NCI-H2196 treated with DMSO at 0.1 percent for 48 hours (cell line): ENCODE data around the gene USP49.
A peak's percentile ranks its signal among the peaks of the same experiment; 100 is the strongest.

Experiments used
- DNase-seq: peaks from one replicate; lab custom pipeline; 2025; ENCODE audit not compliant: unreplicated experiment; lab: John Stamatoyannopoulos, UW

Gene USP49

GRCh38 chr6:41877051-41877680 is 18.0 kb downstream of the USP49 start:
- no peak for DNase-seq

- DNase-seq: no peak
Measured at GRCh38 chr6:41874741-41875140, 20.4 kb downstream of the USP49 start.

- DNase-seq: no peak
Measured at GRCh38 chr6:41872147-41872546, 23.0 kb downstream of the USP49 start.

- no peak for DNase-seq
Measured at GRCh38 chr6:41871691-41872090, 23.5 kb downstream of the USP49 start.

GRCh38 chr6:41859356-41859755 is 35.8 kb downstream of the USP49 start:
- no peak for DNase-seq

- no peak for DNase-seq
Measured at GRCh38 chr6:41858703-41859102, 36.5 kb downstream of the USP49 start.

GRCh38 chr6:41850861-41851260 is 44.3 kb downstream of the USP49 start:
- no peak for DNase-seq

- DNase-seq: peak; percentile 76
Measured at GRCh38 chr6:41846666-41847237, 48.4 kb downstream of the USP49 start.

- DNase-seq: no peak
Measured at GRCh38 chr6:41843178-41843577, 52.0 kb downstream of the USP49 start.

GRCh38 chr6:41840326-41840725 is 54.8 kb downstream of the USP49 start:
- DNase-seq: no peak

- DNase-seq: no peak
Measured at GRCh38 chr6:41836660-41837052, 58.5 kb downstream of the USP49 start.

- no peak for DNase-seq
Measured at GRCh38 chr6:41836022-41836659, 59.0 kb downstream of the USP49 start.

- DNase-seq: no peak
Measured at GRCh38 chr6:41832263-41832662, 62.9 kb downstream of the USP49 start.

GRCh38 chr6:41826343-41827022 is 68.7 kb downstream of the USP49 start:
- no peak for DNase-seq

GRCh38 chr6:41824571-41825569 is 70.3 kb downstream of the USP49 start:
- DNase-seq: peak; percentile 25

- no peak for DNase-seq
Measured at GRCh38 chr6:41823178-41823577, 72.0 kb downstream of the USP49 start.

- DNase-seq: no peak
Measured at GRCh38 chr6:41822021-41822420, 73.2 kb downstream of the USP49 start.

GRCh38 chr6:41821266-41821665 is 73.9 kb downstream of the USP49 start:
- DNase-seq: no peak

- no peak for DNase-seq
Measured at GRCh38 chr6:41818271-41819054, 76.7 kb downstream of the USP49 start.

GRCh38 chr6:41815587-41815986 is 79.6 kb downstream of the USP49 start:
- no peak for DNase-seq
